Esophagus squamous epithelium (tissue), 4 donors: ENCODE measurements around the gene DCAF6.

Experiments
- CTCF ChIP-seq, 6 experiments: fragments of 450-650 bp in 4 of 6; fragments of 200-600 bp in 2 of 6; sonication (generic) in 2 of 6; IDR thresholded peaks; one replicate each; pipeline ENCODE4 v1.5.1; 2016 to 2019; ENCODE audit warnings: antibody characterized with exemption in 6 of 6, mild to moderate bottlenecking in 4 of 6, moderate library complexity in 4 of 6
- POLR2A ChIP-seq, 4 donors: fragments of 450-650 bp; IDR thresholded peaks; one replicate each; pipeline ENCODE4 v1.6.1; 2017; ENCODE audit warnings: antibody characterized with exemption in 4 of 4, mild to moderate bottlenecking in 4 of 4, moderate library complexity in 3 of 4

DNA sequence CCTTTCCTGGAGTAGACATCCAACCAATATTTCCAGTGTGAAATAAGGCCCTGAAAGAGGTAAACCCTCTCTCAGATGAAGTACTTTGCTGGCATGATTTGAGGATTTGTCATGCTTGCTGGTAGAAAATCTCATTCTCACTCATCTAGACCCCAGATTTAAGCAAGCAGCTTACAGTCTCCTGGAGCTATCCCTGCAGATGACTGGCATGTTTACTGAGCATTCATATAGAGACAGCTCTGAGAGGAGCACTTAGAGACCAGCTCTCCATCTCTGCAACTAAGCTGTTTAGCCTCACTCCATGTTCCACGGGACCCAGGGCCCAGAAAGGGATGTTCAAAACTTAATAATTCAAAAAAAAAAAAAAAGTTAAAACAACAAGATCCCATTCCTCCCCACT lies 166.0 kb downstream of the DCAF6 start:
- no peak for TF ChIP-seq CTCF (IDR thresholded peaks at IDR 0.05)
- no peak for TF ChIP-seq POLR2A (IDR thresholded peaks at IDR 0.05)
